IMR-90 (cell line): Measurements from ENCODE around the gene PIP5K1B. TPM values are rescaled to one million over a fixed set of nuclear protein-coding genes. Genes with fewer than 3 reads are reported as not detected.

Source experiments
- ATAC-seq: fragments of 200-7000 bp; cut with Tn5 transposase; 2 replicates; pipeline ENCODE4 v1.9.1; 2020; ENCODE audit warnings: low read depth, mild to moderate bottlenecking, moderate library complexity
- BruUV-seq: library from RNA; stranded (reverse); fragments of 400-500 nt; replicated peaks from 2 replicates; lab custom pipeline; 2021; lab: Mats Ljungman, UMichigan
- CTCF ChIA-PET: fragments of 300-600 bp; formaldehyde crosslinking; extraction: SDS; loops from one replicate; lab custom pipeline; 2021; ENCODE audit warnings: antibody characterized with exemption; lab: Yijun Ruan, JAX
- POLR2A ChIA-PET: fragments of 300-600 bp; sonication (Branson Sonifier 250); formaldehyde crosslinking; loops from one replicate; lab custom pipeline; 2022; ENCODE audit warnings: antibody characterized with exemption; ENCODE audit not compliant: unreplicated experiment; lab: Charles Lee
- DNase-seq: peaks from one replicate; pipeline ENCODE4 v3.0.0; 2013
- H2AFZ ChIP-seq: replicated peaks from 2 replicates; pipeline ENCODE3; 2013; ENCODE audit warnings: low read length, mild to moderate bottlenecking; ENCODE audit not compliant: poor library complexity
- H2AK5ac ChIP-seq: 2 replicates; pipeline ENCODE4 v1.6.1; 2013; ENCODE audit warnings: low read depth, low read length, inconsistent platforms
- H2AK9ac ChIP-seq: replicated peaks from 2 replicates; pipeline ENCODE3; 2013; ENCODE audit warnings: mild to moderate bottlenecking, low read depth, low read length, moderate library complexity; ENCODE audit not compliant: poor library complexity
- H2BK120ac ChIP-seq: 2 replicates; pipeline ENCODE4 v1.6.1; 2013; ENCODE audit warnings: low read depth, low read length, inconsistent platforms
- H2BK15ac ChIP-seq: 3 replicates; pipeline ENCODE4 v1.6.1; 2013; ENCODE audit warnings: low read depth, low read length, inconsistent platforms
- H2BK20ac ChIP-seq: 2 replicates; pipeline ENCODE4 v1.6.1; 2013; ENCODE audit warnings: low read depth, mild to moderate bottlenecking, inconsistent platforms, low read length, moderate library complexity
- H2BK5ac ChIP-seq: 2 replicates; pipeline ENCODE4 v1.6.1; 2013; ENCODE audit warnings: mild to moderate bottlenecking, low read depth, low read length, inconsistent platforms; ENCODE audit not compliant: poor library complexity, severe bottlenecking
- H3K14ac ChIP-seq: replicated peaks from 2 replicates; pipeline ENCODE4 v1.6.1; 2013; ENCODE audit warnings: low read depth, low read length, inconsistent platforms
- H3K18ac ChIP-seq: 2 replicates; pipeline ENCODE4 v1.6.1; 2013; ENCODE audit warnings: low read depth, low read length, control low read depth
- H3K23ac ChIP-seq: 2 replicates; pipeline ENCODE4 v1.6.1; 2013; ENCODE audit warnings: low read depth, low read length, inconsistent platforms
- H3K27ac ChIP-seq: 2 replicates; pipeline ENCODE4 v1.5.1; 2013; ENCODE audit warnings: mild to moderate bottlenecking, control low read depth, low read length; ENCODE audit not compliant: insufficient read depth
- H3K27me3 ChIP-seq: 2 replicates; pipeline ENCODE4 v1.6.1; 2013; ENCODE audit warnings: low read length; ENCODE audit not compliant: control insufficient read depth, insufficient read depth
- H3K36me3 ChIP-seq: 2 replicates; pipeline ENCODE4 v1.6.1; 2013; ENCODE audit warnings: low read length, mixed read lengths; ENCODE audit not compliant: control insufficient read depth, insufficient read depth
- H3K4ac ChIP-seq: 2 replicates; pipeline ENCODE4 v1.6.1; 2013; ENCODE audit warnings: low read depth, low read length, inconsistent platforms
- H3K4me1 ChIP-seq: 2 replicates; pipeline ENCODE4 v1.6.1; 2013; ENCODE audit warnings: low read length, mixed read lengths; ENCODE audit not compliant: control insufficient read depth, insufficient read depth
- H3K4me2 ChIP-seq: 2 replicates; pipeline ENCODE4 v1.6.1; 2013; ENCODE audit warnings: low read depth, mild to moderate bottlenecking, control low read depth, low read length, moderate library complexity
- H3K4me3 ChIP-seq: 2 replicates; pipeline ENCODE4 v1.5.1; 2013; ENCODE audit warnings: low read depth, mild to moderate bottlenecking, control low read depth, low read length, moderate library complexity; ENCODE audit not compliant: insufficient read depth
- H3K56ac ChIP-seq: 2 replicates; pipeline ENCODE4 v1.6.1; 2013; ENCODE audit warnings: low read length, inconsistent platforms; ENCODE audit not compliant: insufficient read depth; ENCODE audit errors: extremely low read depth
- H3K79me1 ChIP-seq, 2 experiments: 2 replicates each; pipeline ENCODE4 v1.6.1; 2013; ENCODE audit warnings: low read length in 2 of 2, inconsistent platforms in 1 of 2, low read depth in 1 of 2
- H3K9ac ChIP-seq: 2 replicates; pipeline ENCODE4 v1.6.1; 2013; ENCODE audit warnings: low read depth, low read length, control low read depth
- H3K9me1 ChIP-seq: 2 replicates; pipeline ENCODE4 v1.6.1; 2013; ENCODE audit warnings: low read length, inconsistent platforms; ENCODE audit not compliant: insufficient read depth
- H3K9me3 ChIP-seq: 2 replicates; pipeline ENCODE4 v1.6.1; 2013; ENCODE audit warnings: low read length; ENCODE audit not compliant: control insufficient read depth, insufficient read depth
- H4K20me1 ChIP-seq: 2 replicates; pipeline ENCODE4 v1.6.1; 2013; ENCODE audit warnings: low read length, inconsistent platforms; ENCODE audit not compliant: insufficient read depth
- H4K5ac ChIP-seq: 2 replicates; pipeline ENCODE4 v1.6.1; 2013; ENCODE audit warnings: mild to moderate bottlenecking, low read depth, low read length, control low read depth
- H4K8ac ChIP-seq, 2 experiments: 2 replicates each; pipeline ENCODE4 v1.6.1; 2013; ENCODE audit warnings: low read depth in 2 of 2, low read length in 2 of 2, control low read depth in 1 of 2, inconsistent platforms in 1 of 2
- H4K91ac ChIP-seq: 2 replicates; pipeline ENCODE4 v1.6.1; 2013; ENCODE audit warnings: low read depth, low read length, inconsistent platforms; ENCODE audit not compliant: insufficient read depth
- CEBPB ChIP-seq: IDR thresholded peaks from 2 replicates; pipeline ENCODE4 v1.6.1; 2012; ENCODE audit warnings: low read depth, low read length, improper control_type of control experiment
- CHD1 ChIP-seq: IDR thresholded peaks from 2 replicates; pipeline ENCODE4 v1.6.1; 2012; ENCODE audit warnings: low read depth, low read length, improper control_type of control experiment
- CTCF ChIP-seq: conservative IDR thresholded peaks from 2 replicates; pipeline ENCODE4 v1.5.1; 2012; ENCODE audit warnings: mild to moderate bottlenecking, low read depth, low read length, improper control_type of control experiment
- ELK1 ChIP-seq: fragments of 150-350 bp; IDR thresholded peaks from 2 replicates; pipeline ENCODE4 v1.6.1; 2016; ENCODE audit warnings: low read depth, mild to moderate bottlenecking, low read length, moderate library complexity, borderline replicate concordance
- FOS ChIP-seq: fragments of 150-350 bp; IDR thresholded peaks from 2 replicates; pipeline ENCODE4 v1.6.1; 2016; ENCODE audit warnings: low read depth, low read length
- MAZ ChIP-seq: IDR thresholded peaks from 2 replicates; pipeline ENCODE4 v1.6.1; 2012; ENCODE audit warnings: low read depth, mild to moderate bottlenecking, low read length, improper control_type of control experiment, moderate library complexity, borderline replicate concordance
- MXI1 ChIP-seq: IDR thresholded peaks from 2 replicates; pipeline ENCODE4 v1.6.1; 2012; ENCODE audit warnings: low read depth, mild to moderate bottlenecking, low read length, moderate library complexity, borderline replicate concordance
- POLR2A ChIP-seq: IDR thresholded peaks from 2 replicates; pipeline ENCODE4 v1.6.1; 2012; ENCODE audit warnings: mild to moderate bottlenecking, low read depth, low read length
- SMC3 ChIP-seq: fragments of 150-350 bp; IDR thresholded peaks from 2 replicates; pipeline ENCODE4 v1.6.1; 2016; ENCODE audit warnings: low read depth, mild to moderate bottlenecking, antibody characterized with exemption, low read length, moderate library complexity
- WGBS, 2 experiments: methylation state at CpG; one replicate each; pipeline versions ENCODE4 v1.1.5 to v1.1.7; 2013; ENCODE audit warnings: missing lambda C conversion rate in 2 of 2; ENCODE audit not compliant: insufficient read length in 1 of 2; ENCODE audit errors: extremely low coverage in 2 of 2; 5-methylcytosine and 5-hydroxymethylcytosine counted together
- dilution Hi-C: fragments of 300-500 bp; cut with HindIII; formaldehyde crosslinking; loops from one replicate; pipeline ENCODE4 v1.14.3; 2018; ENCODE audit warnings: low sequenced_read_pairs; ENCODE audit not compliant: unreplicated experiment
- in situ Hi-C: fragments of 300-500 bp; cut with MboI; formaldehyde crosslinking; loops from 3 replicates; pipeline ENCODE4 v1.14.3; 2019; ENCODE audit warnings: low sequenced_read_pairs, inconsistent platforms, mixed read lengths
- intact Hi-C: fragments of 100-400 bp; cut with micrococcal nuclease; formaldehyde crosslinking; loops from 2 replicates; pipeline ENCODE4 v1.10.0; 2022
- polyA plus RNA-seq, 3 experiments: library from polyadenylated mRNA; depleted of rRNA; stranded (reverse); fragments of >200 nt; gene quantifications; 2 replicates each; pipeline ENCODE4 v1.2.3, GENCODE V29; 2012; ENCODE audit warnings: low replicate concordance in 1 of 3
- total RNA-seq: library from RNA; depleted of rRNA; stranded (reverse); fragments of >200 nt; gene quantifications from 2 replicates; pipeline ENCODE4 v1.2.3, GENCODE V29; 2012

PIP5K1B gene
- total and polyA plus RNA-seq, 2 of the 4 experiments (the other 2 are of a cell fraction): not detected

GRCh38 chr9:68762570-68762969 is 57.5 kb downstream of the PIP5K1B start:
- no peak overlapping the region for H2BK20ac ChIP-seq
- H3K56ac ChIP-seq: no peak overlapping the region
- TF ChIP-seq SMC3: no peak
- TF ChIP-seq POLR2A: no peak
- TF ChIP-seq MAZ: no peak
- no peak for TF ChIP-seq FOS
- no peak for TF ChIP-seq MXI1
- TF ChIP-seq ELK1: no peak
- TF ChIP-seq CHD1: no peak
- no peak for TF ChIP-seq CTCF
- no peak for TF ChIP-seq CEBPB

More at GRCh38 chr9:68762570-68762969, 57.5 kb downstream of the PIP5K1B start:
- BruUV-seq: no TSS peak
- no peak overlapping the region for H3K4ac ChIP-seq
- no peaks in the 10 kb centered on the region for H3K9me1 ChIP-seq
- in situ Hi-C loops (no loop called here), dilution Hi-C loops (no loop called here), intact Hi-C loops (no loop called here)
- no peaks in the 10 kb centered on the region for H4K20me1 ChIP-seq
- H3K36me3 ChIP-seq: no peaks in the 10 kb centered on the region
- DNase-seq (no peak), ATAC-seq (no peak)
- no peak overlapping the region for H3K27ac ChIP-seq
- H3K18ac ChIP-seq: no peak overlapping the region
- H2BK15ac ChIP-seq: no peak overlapping the region
- H3K4me2 ChIP-seq: no peak overlapping the region
- CTCF ChIA-PET: no interaction called here
- no peaks in the 10 kb centered on the region for H3K4me1 ChIP-seq
- no peaks in the 10 kb centered on the region for H3K79me1 ChIP-seq
- H3K14ac ChIP-seq: no peak overlapping the region
- no peak overlapping the region for H3K9ac ChIP-seq
- POLR2A ChIA-PET: no interaction called here
- H4K91ac ChIP-seq: no peak overlapping the region
- H3K27me3 ChIP-seq: no peaks in the 10 kb centered on the region
- H3K23ac ChIP-seq: no peak overlapping the region
- H2BK120ac ChIP-seq: no peak overlapping the region
- no peak overlapping the region for H2AK5ac ChIP-seq
- H2AFZ ChIP-seq: no peak overlapping the region
- H2BK5ac ChIP-seq: no peak overlapping the region
- H4K8ac ChIP-seq: no peak overlapping the region
- H4K5ac ChIP-seq: no peak overlapping the region
- no peak overlapping the region for H2AK9ac ChIP-seq
- no peak overlapping the region for H3K4me3 ChIP-seq
- H3K9me3 ChIP-seq: no peaks in the 10 kb centered on the region
- no CpG with 5 or more reads among the region's 4 CpGs for WGBS, 2 experiments
